ENCODE data around the gene NKTR.

Gene NKTR

GRCh38 chr3:42635111-42635510, 34.6 kb downstream of the NKTR start:
- H3K36me3 ChIP-seq (ENCODE audit: control insufficient read depth, insufficient read depth, low read length): peaks cover 9% of the 10 kb centered on the region
- H3K27me3 ChIP-seq (replicated peaks; ENCODE audit: control insufficient read depth, insufficient read depth, low read length): no peaks in the 10 kb centered on the region
- no peak for DNase-seq (ENCODE audit: extremely low read depth, insufficient read length)
- TF ChIP-seq CTCF (IDR thresholded peaks at IDR 0.05; ENCODE audit: insufficient read depth, low read length, poor library complexity, severe bottlenecking): peak; percentile 15
- H3K4me3 ChIP-seq (replicated peaks; ENCODE audit: low read depth, low read length): no peak overlapping the region

- TF ChIP-seq CTCF (IDR thresholded peaks at IDR 0.05; ENCODE audit: insufficient read depth, low read length, poor library complexity, severe bottlenecking): no peak
- H3K4me3 ChIP-seq (replicated peaks; ENCODE audit: low read depth, low read length): no peak overlapping the region
- no peak for DNase-seq (ENCODE audit: extremely low read depth, insufficient read length)
- no peaks in the 10 kb centered on the region for H3K27me3 ChIP-seq (replicated peaks; ENCODE audit: control insufficient read depth, insufficient read depth, low read length)
- peaks cover 12% of the 10 kb centered on the region for H3K36me3 ChIP-seq (ENCODE audit: control insufficient read depth, insufficient read depth, low read length)
Observed at GRCh38 chr3:42637001-42637400, 36.5 kb downstream of the NKTR start.

- H3K27me3 ChIP-seq (replicated peaks; ENCODE audit: control insufficient read depth, insufficient read depth, low read length): no peaks in the 10 kb centered on the region
- peak overlapping the region; percentile 47 for H3K4me3 ChIP-seq (replicated peaks; ENCODE audit: low read depth, low read length)
- DNase-seq (ENCODE audit: extremely low read depth, insufficient read length): no peak
- no peak for TF ChIP-seq CTCF (IDR thresholded peaks at IDR 0.05; ENCODE audit: insufficient read depth, low read length, poor library complexity, severe bottlenecking)
- peaks cover 16% of the 10 kb centered on the region for H3K36me3 ChIP-seq (ENCODE audit: control insufficient read depth, insufficient read depth, low read length)
Observed at GRCh38 chr3:42638339-42638842, 37.9 kb downstream of the NKTR start.

- no peak overlapping the region for H3K4me3 ChIP-seq (replicated peaks; ENCODE audit: low read depth, low read length)
- peaks cover 17% of the 10 kb centered on the region for H3K36me3 ChIP-seq (ENCODE audit: control insufficient read depth, insufficient read depth, low read length)
- no peak for TF ChIP-seq CTCF (IDR thresholded peaks at IDR 0.05; ENCODE audit: insufficient read depth, low read length, poor library complexity, severe bottlenecking)
- no peaks in the 10 kb centered on the region for H3K27me3 ChIP-seq (replicated peaks; ENCODE audit: control insufficient read depth, insufficient read depth, low read length)
- no peak for DNase-seq (ENCODE audit: extremely low read depth, insufficient read length)
Observed at GRCh38 chr3:42639192-42639591, 38.7 kb downstream of the NKTR start.

- TF ChIP-seq CTCF (IDR thresholded peaks at IDR 0.05; ENCODE audit: insufficient read depth, low read length, poor library complexity, severe bottlenecking): no peak
- Histone ChIP-seq H3K27me3 (replicated peaks; ENCODE audit: control insufficient read depth, insufficient read depth, low read length) (no peaks in the 10 kb centered on the region), H3K36me3 (ENCODE audit: control insufficient read depth, insufficient read depth, low read length) (peaks cover 22% of the 10 kb centered on the region), H3K4me3 (replicated peaks; ENCODE audit: low read depth, low read length) (no peak overlapping the region)
- DNase-seq (ENCODE audit: extremely low read depth, insufficient read length): no peak
Observed at GRCh38 chr3:42640129-42640528, 39.6 kb downstream of the NKTR start.

DNA sequence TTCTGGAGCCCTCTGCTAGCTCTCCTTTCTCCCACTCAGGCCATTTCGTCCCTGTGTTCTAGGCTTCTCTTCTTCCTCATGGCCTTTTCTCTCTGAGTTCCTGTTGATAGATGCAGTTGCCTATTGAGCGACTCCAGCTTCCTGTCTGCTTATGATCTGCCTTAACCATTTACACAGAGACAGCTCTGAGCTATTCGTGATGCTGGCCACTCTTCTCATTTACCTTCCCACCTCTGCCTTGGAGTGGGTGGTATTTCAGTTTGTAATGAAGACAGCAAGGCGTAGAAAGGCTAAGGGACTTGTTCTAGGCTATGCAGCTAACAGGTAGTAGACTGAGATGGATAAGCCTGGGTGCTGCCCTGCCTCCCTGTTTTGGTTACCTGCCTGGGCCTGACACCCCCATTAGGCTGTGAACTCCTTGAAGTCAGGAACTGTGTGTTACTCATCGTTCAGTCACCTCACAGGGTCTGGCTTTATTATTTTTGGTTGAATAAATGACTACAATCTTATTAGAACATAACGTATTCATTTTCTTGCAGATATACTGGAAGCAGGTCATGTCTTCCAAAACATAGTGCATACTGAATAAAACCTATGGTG, 40.4 kb downstream of the NKTR start:
- TF ChIP-seq CTCF (IDR thresholded peaks at IDR 0.05; ENCODE audit: insufficient read depth, low read length, poor library complexity, severe bottlenecking): no peak
- Histone ChIP-seq H3K36me3 (ENCODE audit: control insufficient read depth, insufficient read depth, low read length) (peaks cover 20% of the 10 kb centered on the region), H3K4me3 (replicated peaks; ENCODE audit: low read depth, low read length) (no peak overlapping the region), H3K27me3 (replicated peaks; ENCODE audit: control insufficient read depth, insufficient read depth, low read length) (no peaks in the 10 kb centered on the region)
- DNase-seq (ENCODE audit: extremely low read depth, insufficient read length): no peak
